Measurements from ENCODE around the gene REX1BD. TPM values are rescaled to one million over a fixed set of nuclear protein-coding genes. Genes with fewer than 3 reads are reported as not detected.

Gene REX1BD
- total RNA-seq, 1 experiment from 2014 or later = 89.3 TPM

Other genes with a start within 250 kb of the REX1BD start
- 10.3 and 13.5 TPM in 2 replicates for gene PGPEP1, start 248.2 kb upstream of the REX1BD start, total RNA-seq (2014; rRNA removed; shearing (Covaris generic))
- 3.3 and 5.4 TPM in 2 replicates for gene GDF15, start 202.6 kb upstream of the REX1BD start, total RNA-seq (2014; rRNA removed; shearing (Covaris generic))
- gene LRRC25, start 191.2 kb upstream of the REX1BD start, total RNA-seq (2014; rRNA removed; shearing (Covaris generic)) = not detected in 2 replicates
- gene SSBP4, start 169.4 kb upstream of the REX1BD start, total RNA-seq (2014; rRNA removed; shearing (Covaris generic)) = 55.3 and 61.9 TPM in 2 replicates
- gene ISYNA1, start 150.7 kb upstream of the REX1BD start, total RNA-seq (2014; rRNA removed; shearing (Covaris generic)) = 6.2 and 8.9 TPM in 2 replicates
- gene ELL, start 66.7 kb upstream of the REX1BD start, total RNA-seq (2014; rRNA removed; shearing (Covaris generic)) = 7.5 and 15.4 TPM in 2 replicates
- 209 and 297 TPM in 2 replicates for gene FKBP8, start 45.2 kb upstream of the REX1BD start, total RNA-seq (2014; rRNA removed; shearing (Covaris generic))
- 114 and 124 TPM in 2 replicates for gene KXD1, start 30.9 kb upstream of the REX1BD start, total RNA-seq (2014; rRNA removed; shearing (Covaris generic))
- 910 and 1,251 TPM in 2 replicates for gene UBA52, start 16.9 kb upstream of the REX1BD start, total RNA-seq (2014; rRNA removed; shearing (Covaris generic))
- 0.49 and 0.57 TPM in 2 replicates for gene CRLF1, start 18.0 kb downstream of the REX1BD start, total RNA-seq (2014; rRNA removed; shearing (Covaris generic))
- 0.05 TPM in 1 of 2 replicates, not detected in the other for gene TMEM59L, start 24.1 kb downstream of the REX1BD start, total RNA-seq (2014; rRNA removed; shearing (Covaris generic))
- 2.2 and 3.6 TPM in 2 replicates for gene KLHL26, start 48.2 kb downstream of the REX1BD start, total RNA-seq (2014; rRNA removed; shearing (Covaris generic))
- 0.64 and 2.8 TPM in 2 replicates for gene CRTC1, start 94.9 kb downstream of the REX1BD start, total RNA-seq (2014; rRNA removed; shearing (Covaris generic))
- gene COMP, start 202.5 kb downstream of the REX1BD start, total RNA-seq (2014; rRNA removed; shearing (Covaris generic)) = not detected in 2 replicates
- 85.4 and 131 TPM in 2 replicates for gene UPF1, start 243.2 kb downstream of the REX1BD start, total RNA-seq (2014; rRNA removed; shearing (Covaris generic))

Data from M059J (cell line).